Kidney epithelial cell (primary cell): Measurements from ENCODE around the gene EXOC6B. TPM values are rescaled to one million over a fixed set of nuclear protein-coding genes. Genes with fewer than 3 reads are reported as not detected.
A peak's percentile ranks its signal among the peaks of the same experiment; 100 is the strongest.

ENCODE experiments used
- DNase-seq: peaks from one replicate; pipeline ENCODE4 v3.0.0-alpha.2; 2010; ENCODE audit warnings: low read depth
- H3K27me3 ChIP-seq: 2 replicates; pipeline ENCODE4 v1.6.0; 2011; ENCODE audit warnings: low read length; ENCODE audit not compliant: control insufficient read depth, insufficient read depth
- H3K36me3 ChIP-seq: 2 replicates; pipeline ENCODE4 v1.5.1; 2011; ENCODE audit warnings: low read length; ENCODE audit not compliant: control insufficient read depth, insufficient read depth
- H3K4me3 ChIP-seq: 2 replicates; pipeline ENCODE4 v1.5.1; 2011; ENCODE audit warnings: low read depth, mild to moderate bottlenecking, control low read depth, low read length
- CTCF ChIP-seq: IDR thresholded peaks from 2 replicates; pipeline ENCODE4 v1.5.1; 2011; ENCODE audit warnings: mild to moderate bottlenecking, moderate library complexity, low read length, control low read depth, inconsistent platforms; ENCODE audit not compliant: insufficient read depth, poor library complexity, severe bottlenecking
- total RNA-seq: library from RNA; depleted of rRNA; stranded (reverse); fragments of >200 nt; gene quantifications from 2 replicates; pipeline ENCODE4 v1.2.3, GENCODE V29; 2015

The EXOC6B gene
- total RNA-seq, 1 donor from 2014 or later: 21.8 TPM

GRCh38 chr2:72727356-72727755 is 98.5 kb downstream of the EXOC6B start:
- H3K36me3 ChIP-seq: no peaks in the 10 kb centered on the region
- no peak overlapping the region for H3K4me3 ChIP-seq
- TF ChIP-seq CTCF: no peak
- H3K27me3 ChIP-seq: no peaks in the 10 kb centered on the region
- no peak for DNase-seq

DNA sequence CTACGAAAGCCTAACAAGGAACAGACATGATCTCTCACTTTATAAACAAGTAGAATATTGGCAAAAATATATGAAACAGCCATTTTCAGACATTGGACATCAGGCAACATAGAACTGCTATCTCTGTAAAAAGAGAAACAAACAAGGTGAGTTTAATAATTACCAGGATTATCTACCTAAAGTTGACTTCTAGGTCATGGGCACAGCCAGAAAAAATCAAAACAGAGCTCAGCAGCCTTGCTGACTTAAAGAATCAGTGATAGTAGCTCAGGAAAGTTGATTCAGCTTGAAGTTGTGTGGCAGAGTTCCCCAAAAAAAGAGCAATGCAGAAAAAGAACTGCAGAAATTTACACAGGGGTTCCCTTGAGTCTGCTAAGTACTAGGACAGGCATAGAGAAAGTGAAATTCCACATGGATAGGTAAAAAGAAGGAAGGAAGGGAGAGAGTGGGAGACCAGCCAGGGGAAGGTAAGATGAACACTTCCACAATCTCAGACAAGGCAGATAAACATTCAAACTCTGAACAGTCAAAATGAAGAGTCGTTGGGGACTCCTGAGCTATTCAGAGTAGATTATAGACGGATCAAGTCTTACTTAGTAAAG is 102.0 kb downstream of the EXOC6B start:
- Histone ChIP-seq H3K36me3 (no peaks in the 10 kb centered on the region), H3K4me3 (no peak overlapping the region), H3K27me3 (no peaks in the 10 kb centered on the region)
- no peak for DNase-seq
- no peak for TF ChIP-seq CTCF

DNA sequence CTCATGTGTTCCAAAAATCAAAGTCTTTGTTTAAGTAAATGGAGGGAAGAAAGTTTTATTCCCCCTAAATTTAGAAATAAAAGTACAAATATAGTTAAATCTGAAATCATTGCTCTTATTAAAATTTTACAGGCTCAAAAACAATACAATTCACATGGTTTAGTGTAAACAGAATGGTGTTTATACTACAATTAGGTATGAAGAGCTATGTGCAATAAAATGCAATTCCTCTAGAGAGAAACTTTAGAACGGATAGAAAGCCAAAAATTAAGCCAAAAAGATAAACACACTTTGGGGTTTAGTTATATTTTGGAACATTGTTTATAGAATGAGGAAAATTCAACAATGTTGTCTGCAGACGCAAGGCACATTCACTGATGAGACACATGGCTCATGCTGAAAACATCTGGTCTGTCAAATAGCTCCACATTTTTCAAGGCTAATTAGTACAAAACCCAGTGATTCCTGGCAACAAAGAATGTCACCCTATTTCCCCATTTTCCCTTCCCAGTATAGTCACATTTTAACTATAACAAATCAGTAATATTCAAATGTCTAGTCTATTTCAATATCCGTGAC is 103.3 kb downstream of the EXOC6B start:
- no peak overlapping the region for H3K4me3 ChIP-seq
- no peaks in the 10 kb centered on the region for H3K36me3 ChIP-seq
- peak; percentile 2 for DNase-seq
- no peaks in the 10 kb centered on the region for H3K27me3 ChIP-seq
- TF ChIP-seq CTCF: no peak

DNA sequence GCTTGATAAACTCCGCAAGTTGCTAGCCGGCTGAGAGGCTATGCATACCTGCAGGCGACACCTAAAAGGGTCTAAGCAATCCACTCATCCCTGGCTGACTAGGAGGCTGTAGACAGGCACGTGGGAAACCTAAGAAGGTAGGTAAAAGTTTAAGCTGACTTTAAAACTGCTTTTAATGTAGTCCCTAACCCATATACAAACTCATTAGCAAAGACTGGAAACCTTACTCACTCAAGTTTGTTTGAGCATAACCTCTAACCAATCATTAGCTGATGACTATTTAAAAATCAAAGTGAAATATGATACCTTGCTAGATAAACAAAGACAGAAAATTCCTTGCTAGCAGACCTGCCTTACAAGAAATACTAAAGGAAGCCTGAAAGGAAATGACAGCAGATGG is 106.4 kb downstream of the EXOC6B start:
- H3K4me3 ChIP-seq: no peak overlapping the region

DNA sequence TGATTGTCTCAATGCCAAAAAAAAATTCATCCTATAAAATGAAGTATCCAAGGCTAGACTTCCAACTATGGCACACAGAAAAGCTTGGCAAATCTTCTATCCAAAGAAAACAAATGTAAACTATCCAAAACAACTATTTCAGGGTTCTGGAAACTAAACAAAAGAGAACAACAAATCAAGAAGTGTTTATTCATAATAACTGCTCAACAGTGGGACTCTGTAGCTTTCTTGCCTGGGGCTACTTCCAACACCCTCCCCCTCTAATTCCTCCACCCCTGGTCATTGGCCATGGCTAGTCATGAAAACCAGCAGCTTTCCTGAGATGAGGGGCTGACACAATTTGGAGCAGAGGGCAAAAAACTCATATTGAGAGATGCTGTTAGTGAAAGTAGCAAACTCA is 107.0 kb downstream of the EXOC6B start:
- no peaks in the 10 kb centered on the region for H3K36me3 ChIP-seq
- no peaks in the 10 kb centered on the region for H3K27me3 ChIP-seq
- no peak for TF ChIP-seq CTCF
- DNase-seq: no peak
- H3K4me3 ChIP-seq: no peak overlapping the region

More for the DNA sequence above, 106.4 kb downstream of the EXOC6B start:
- DNase-seq: peak; percentile 47
- no peaks in the 10 kb centered on the region for H3K27me3 ChIP-seq
- TF ChIP-seq CTCF: no peak
- no peaks in the 10 kb centered on the region for H3K36me3 ChIP-seq

GRCh38 chr2:72716601-72717000 is 109.2 kb downstream of the EXOC6B start:
- H3K4me3 ChIP-seq: no peak overlapping the region
- no peak for DNase-seq
- TF ChIP-seq CTCF: no peak
- no peaks in the 10 kb centered on the region for H3K36me3 ChIP-seq
- H3K27me3 ChIP-seq: no peaks in the 10 kb centered on the region
